ENCODE data around the gene ITGA6.

The ITGA6 gene

GRCh38 chr2:172465417-172466334, 38.3 kb downstream of the ITGA6 start:
- peak; percentile 84 for DNase-seq (ENCODE audit: low spot score)

DNA sequence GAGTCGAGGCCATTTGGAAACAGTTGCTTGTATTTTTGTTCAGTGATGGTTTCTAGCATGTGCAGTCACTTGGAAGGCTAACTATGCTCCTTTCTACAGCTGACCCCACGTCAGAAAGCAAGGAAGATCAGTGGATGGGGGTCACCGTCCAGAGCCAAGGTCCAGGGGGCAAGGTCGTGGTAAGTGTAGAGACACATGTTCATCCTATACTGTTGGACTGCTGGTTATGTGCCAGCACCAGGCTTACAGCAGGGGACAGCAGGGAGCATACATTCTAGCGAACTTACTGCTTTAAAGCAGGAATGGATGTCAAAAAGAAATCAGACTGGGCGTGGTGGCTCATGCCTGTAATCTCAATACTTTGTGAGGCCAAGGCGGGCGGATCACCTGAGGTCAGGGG, 40.0 kb downstream of the ITGA6 start:
- peak; percentile 12 for DNase-seq (ENCODE audit: low spot score)

DNA sequence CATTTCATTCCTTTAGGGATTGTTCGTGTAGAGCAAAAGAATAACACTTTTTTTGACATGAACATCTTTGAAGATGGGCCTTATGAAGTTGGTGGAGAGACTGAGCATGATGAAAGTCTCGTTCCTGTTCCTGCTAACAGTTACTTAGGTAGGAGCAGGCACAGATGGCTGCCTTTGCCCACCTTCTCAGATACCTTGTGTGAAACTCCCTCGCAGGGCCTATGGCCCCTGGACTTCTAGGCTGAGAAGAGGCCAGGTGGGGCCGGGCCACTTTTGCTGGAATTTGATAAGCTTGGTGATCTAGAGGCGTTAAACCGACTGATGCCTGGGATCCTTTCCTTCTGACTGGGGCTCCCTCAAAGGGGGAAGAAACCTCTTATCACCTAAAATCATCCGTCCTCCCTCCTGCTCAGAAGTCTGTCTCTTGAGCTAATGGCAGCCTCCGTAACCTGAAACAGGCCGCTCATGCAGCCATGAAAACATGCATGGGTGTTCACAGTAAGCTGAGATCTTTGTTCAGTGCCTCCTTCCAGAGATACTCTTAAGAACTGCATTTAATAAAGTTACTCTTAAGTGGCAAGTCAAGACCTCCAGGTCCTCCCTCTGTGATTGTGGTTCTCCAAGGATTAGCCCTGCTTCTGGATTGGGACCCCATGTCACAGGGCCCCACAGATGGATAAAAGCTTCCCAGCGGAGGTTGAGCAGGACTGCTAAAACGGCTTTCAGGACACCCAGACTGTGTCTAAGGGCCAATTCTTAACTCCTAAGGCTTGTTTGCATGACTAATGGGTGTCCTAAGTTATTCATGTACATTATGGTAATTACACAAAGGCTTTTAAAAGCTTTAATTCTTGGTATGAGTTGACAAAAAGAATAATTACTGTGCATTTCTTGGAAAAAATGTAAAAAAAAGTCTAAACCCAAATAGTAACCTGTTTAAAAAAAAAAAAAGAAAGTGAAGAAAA, 43.9 kb downstream of the ITGA6 start:
- no peak for DNase-seq (ENCODE audit: low spot score)

DNA sequence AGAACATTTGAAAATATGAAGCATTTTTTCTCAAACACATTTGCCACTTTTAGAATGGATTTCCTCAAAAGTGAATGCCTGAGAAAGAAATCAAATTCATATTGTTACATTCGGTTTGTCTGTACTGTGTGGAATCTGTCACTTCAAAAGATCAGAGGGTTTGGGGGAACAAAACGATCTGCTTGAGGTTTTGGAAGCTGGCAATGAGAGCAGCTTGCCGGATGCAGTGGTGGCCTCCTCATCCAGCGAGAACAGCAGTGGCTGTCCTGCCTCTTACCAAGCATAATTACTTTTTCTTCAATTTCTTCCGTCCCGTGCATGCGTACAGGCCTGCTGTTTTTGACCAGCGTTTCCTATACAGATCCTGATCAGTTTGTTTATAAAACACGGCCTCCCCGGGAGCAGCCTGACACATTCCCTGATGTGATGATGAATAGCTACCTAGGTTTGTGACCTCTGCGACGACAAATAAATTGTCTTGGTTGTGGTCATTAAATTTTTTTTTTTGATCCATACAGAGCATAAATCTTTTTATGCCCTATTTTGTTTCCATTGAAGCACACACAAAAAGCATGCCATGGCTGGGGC, 45.2 kb downstream of the ITGA6 start:
- no peak for DNase-seq (ENCODE audit: low spot score)

DNA sequence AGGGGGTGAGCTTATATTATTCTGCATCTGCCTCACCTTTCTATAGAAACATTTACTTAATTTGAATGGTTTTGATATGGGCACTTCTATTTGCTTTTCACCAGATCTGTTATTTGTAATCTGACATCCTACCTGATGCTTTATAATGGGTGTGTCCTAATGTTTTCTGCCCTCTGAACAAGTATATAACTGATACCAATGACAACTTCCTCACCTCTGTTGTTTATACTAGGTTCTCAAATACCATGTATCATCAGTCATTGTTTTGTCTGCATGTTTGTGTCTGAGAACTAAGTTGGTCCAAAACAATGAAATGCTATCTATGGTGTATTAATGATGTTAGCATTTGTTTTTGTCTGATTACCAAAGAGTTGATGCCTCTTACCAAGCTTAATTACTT, 45.8 kb downstream of the ITGA6 start:
- no peak for DNase-seq (ENCODE audit: low spot score)

DNA sequence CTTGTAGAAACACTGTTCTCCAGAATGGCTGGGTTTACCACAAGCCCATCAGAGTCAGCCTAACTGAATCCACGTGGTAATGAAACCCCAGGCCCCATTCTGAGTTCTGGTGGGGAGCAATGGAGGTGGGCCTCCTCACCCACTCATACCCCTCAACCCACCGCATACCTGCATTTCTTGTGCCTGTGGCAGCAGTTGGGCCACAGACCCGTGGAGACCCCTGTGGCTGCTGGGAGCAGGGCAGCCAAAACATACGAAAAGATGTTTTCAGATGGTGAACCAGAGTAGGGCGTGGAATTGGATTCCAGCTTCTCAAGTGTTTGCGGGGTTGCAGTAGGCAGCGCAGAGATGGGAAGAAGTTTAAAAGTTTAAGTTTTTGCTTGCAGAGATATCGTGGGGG, 51.0 kb downstream of the ITGA6 start:
- DNase-seq (ENCODE audit: low spot score): no peak

DNA sequence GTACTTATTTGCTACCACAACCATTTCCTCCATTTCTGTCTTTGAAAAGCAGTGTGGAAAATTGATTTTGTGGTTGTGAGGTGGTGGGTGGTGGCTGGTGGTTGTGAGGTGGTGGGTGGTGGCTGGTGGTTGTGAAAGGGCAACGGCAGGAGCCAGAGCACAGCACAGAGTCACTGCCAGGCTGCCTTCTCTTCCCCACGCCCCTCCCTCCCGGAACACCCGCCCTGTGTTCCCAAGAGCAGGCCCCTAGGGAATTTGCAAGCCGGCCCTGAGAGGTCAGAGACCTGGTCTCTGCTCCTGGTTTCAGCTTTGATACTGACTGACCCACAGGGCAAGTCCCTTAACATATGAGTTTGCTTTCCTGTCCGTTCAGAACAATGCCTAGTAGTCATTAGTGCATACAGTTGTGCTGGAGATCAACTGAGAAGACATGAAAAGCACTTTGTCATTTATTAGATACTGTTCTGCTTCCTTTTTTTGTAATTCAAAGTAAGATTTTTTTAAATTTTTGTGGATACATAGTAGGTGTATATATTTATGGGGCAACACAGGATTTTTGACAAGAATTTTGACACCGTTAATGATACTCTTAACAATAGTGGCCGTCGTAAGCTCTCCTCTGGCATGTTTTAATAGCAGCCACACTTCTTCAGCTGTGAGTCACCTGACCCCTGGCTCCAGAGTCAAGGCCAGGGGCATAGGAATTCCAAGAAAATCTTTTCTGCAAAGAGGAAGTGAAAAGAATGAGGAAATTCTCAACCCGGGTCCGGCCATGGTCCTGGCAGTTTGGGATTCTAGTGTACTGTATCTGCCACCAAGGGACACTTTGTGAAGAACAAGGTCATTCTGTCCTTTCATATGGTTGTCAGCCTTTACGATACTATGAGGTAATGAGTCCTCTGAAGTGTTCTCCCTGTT, 53.2 kb downstream of the ITGA6 start:
- DNase-seq (ENCODE audit: low spot score): no peak

GRCh38 chr2:172481507-172482262, 54.3 kb downstream of the ITGA6 start:
- DNase-seq (ENCODE audit: low spot score): no peak

- DNase-seq (ENCODE audit: low spot score): peak; percentile 34
Observed at GRCh38 chr2:172484253-172484652, 56.9 kb downstream of the ITGA6 start.

DNA sequence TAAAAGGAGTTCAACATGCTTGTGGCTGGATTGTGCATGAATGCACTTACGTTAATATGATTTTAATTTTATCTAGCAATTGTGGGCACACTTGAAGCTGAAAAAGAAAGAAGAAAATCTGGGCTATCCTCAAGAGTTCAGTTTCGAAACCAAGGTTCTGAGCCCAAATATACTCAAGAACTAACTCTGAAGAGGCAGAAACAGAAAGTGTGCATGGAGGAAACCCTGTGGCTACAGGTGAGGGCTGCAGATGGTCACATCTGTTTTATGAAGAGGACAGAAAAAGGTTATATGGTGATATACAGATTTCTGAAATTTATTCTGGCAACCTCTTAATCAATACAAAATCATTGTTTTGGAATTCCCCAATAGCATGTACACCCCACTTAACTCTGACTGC, 57.3 kb downstream of the ITGA6 start:
- DNase-seq (ENCODE audit: low spot score): no peak

DNA sequence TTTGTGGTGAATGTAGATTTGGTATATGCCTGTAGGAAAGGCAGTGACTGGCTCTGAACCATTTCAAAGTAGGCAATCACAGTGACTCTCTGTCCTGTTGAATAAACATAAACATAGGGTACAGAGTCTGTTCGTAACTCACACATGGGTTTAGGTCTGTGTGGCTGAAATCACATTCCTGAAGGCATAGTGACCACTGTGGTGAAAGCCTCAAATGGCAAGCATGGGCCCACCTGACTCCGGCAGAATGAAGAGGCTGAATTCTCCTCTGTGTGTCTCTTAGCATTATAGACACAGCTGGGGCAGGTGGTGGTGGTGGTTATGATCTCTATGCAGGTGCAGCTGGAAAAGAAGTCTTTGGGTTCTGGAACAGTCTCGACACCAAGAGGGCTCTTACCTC, 61.2 kb downstream of the ITGA6 start:
- DNase-seq (ENCODE audit: low spot score): no peak

DNA sequence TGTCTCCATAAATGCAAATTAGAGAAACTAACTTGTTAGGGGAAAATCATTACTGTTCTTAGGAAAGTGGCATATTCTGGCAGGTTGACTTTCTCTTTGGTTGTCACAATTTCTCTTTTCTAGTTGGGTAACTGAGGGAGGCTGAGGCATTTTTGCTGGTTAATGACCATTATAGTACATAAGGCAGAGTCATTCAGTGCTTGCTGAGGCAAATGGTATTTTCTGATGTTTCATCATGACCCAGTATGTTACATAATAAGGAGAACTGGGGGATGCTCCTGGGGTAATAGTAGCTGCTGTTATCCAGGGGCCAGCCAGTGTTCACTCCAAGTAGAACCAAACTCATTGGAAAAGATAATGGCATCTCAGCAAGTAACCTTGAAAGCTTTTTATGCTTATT, 62.3 kb downstream of the ITGA6 start:
- no peak for DNase-seq (ENCODE audit: low spot score)

DNA sequence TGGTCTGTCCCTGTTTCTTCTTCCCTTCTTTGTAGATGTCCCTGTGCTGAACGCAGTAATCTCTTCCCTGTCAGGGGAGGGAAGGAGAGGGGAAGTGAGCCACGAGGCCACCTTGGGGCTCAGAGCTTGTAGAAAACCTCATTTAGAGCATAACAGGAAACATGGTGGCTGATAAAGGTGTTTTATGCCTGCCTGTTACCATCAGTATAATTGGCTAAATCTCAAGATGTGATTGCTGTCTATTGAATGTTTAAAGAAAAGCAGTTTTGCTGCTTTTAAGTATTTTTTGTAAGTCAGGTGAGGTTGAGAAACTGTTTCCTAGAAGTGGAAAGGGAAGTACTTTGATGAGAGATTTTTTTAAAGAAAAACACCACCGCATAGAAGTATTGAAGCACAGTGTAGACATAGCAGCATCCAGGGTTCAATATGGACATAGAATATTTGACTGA, 68.8 kb downstream of the ITGA6 start:
- DNase-seq (ENCODE audit: low spot score): no peak

- DNase-seq (ENCODE audit: low spot score): no peak
Observed at GRCh38 chr2:172507199-172507598, 79.8 kb downstream of the ITGA6 start.

- DNase-seq (ENCODE audit: low spot score): no peak
Observed at GRCh38 chr2:172510088-172510487, 82.7 kb downstream of the ITGA6 start.

- DNase-seq (ENCODE audit: low spot score): no peak
Observed at GRCh38 chr2:172510548-172510947, 83.2 kb downstream of the ITGA6 start.

DNA sequence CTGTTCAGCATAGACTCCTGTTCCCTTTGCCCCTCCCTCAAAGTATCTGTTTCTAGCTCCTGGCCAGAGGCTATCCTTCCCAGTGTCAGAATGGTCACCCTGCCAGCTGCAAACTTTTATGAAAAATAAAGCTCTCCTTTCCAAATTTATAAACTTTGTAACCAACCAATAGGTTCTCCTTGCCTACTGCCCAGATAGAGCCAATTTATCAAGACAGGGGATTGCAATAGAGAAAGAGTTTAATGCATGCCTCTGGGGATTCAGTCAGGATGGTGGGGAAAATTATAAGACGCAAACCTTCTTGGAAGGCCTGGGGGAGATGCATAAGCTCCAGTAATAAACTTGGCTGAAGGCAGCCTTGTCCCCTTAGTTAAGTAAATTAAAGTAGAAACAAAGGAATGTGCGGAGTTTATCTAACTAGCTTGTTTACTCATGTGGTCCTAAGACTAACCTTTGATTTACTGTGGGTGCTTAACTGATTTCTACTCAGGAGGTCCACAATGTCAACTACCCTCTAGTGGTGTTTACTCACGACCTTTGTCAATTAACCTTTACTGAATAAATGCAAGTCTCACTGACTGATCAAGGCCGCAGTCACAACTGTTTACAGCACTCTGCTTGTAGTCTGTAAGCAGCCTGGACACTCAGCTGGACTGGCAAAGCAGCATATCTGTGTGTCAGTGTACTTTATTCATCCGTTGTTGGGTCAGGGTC, 85.6 kb downstream of the ITGA6 start:
- no peak for DNase-seq (ENCODE audit: low spot score)

GRCh38 chr2:172513524-172513900, 86.1 kb downstream of the ITGA6 start:
- no peak for DNase-seq (ENCODE audit: low spot score)

DNA sequence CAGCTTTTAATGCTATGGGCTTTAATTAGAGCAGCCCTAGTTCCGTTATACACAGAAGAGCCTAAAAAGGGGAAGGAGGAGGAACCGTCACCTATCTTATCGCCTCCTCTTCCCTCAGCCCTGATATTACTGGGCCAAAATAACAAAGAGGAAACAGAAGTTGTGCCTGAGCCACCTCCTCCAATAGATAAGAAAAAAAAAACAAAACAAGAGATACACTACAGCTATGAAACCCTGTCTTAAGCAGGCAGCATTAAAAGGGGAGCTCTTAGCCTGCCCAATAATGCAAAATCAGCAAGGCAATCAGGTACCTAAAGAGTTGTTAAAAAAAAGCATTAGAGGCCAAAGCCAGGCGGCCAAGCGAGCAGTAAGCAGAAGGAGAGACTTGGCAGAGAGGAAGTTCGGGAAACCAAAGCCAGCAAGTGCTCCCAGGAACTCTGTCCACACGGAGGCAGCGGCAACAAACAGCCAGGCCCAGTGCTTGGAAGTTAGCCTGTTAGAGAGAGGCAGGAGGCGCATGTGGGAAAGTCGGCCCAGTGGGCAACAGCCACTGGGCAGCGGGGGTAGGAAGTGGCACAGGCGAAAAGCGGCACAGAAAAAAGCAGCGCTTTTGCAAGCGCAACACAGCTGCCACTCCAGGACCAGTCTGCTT, 86.7 kb downstream of the ITGA6 start:
- DNase-seq (ENCODE audit: low spot score): peak; percentile 7
